GM19025 (cell line): ENCODE results near the gene CARNS1.
A peak's percentile ranks its signal among the peaks of the same experiment; 100 is the strongest.

Source experiments
- ATAC-seq: cut with Tn5 transposase; IDR thresholded peaks from one replicate; pipeline ENCODE4 v1.9.1; 2021; ENCODE audit warnings: mild to moderate bottlenecking, low read depth, moderate library complexity; ENCODE audit not compliant: unreplicated experiment

The CARNS1 gene

GRCh38 chr11:67409261-67409666 is 6.2 kb upstream of the CARNS1 start:
- ATAC-seq, result no peak

- ATAC-seq, result no peak
Measured at GRCh38 chr11:67409781-67410368, 5.6 kb upstream of the CARNS1 start.

- no peak for ATAC-seq
Measured at GRCh38 chr11:67410369-67410831, 5.1 kb upstream of the CARNS1 start.

- no peak for ATAC-seq
Measured at GRCh38 chr11:67410984-67411784, 4.3 kb upstream of the CARNS1 start.

- ATAC-seq, result no peak
Measured at GRCh38 chr11:67411785-67412152, 3.7 kb upstream of the CARNS1 start.

GRCh38 chr11:67412495-67413179 is 2.8 kb upstream of the CARNS1 start:
- ATAC-seq, result no peak

- no peak for ATAC-seq
Measured at GRCh38 chr11:67413266-67413849, 2.1 kb upstream of the CARNS1 start.

GRCh38 chr11:67416416-67417335 is 1.2 kb downstream of the CARNS1 start:
- ATAC-seq, result no peak

GRCh38 chr11:67417425-67417824 is 1.9 kb downstream of the CARNS1 start:
- no peak for ATAC-seq

- no peak for ATAC-seq
Measured at GRCh38 chr11:67418476-67419281, 3.2 kb downstream of the CARNS1 start.

- ATAC-seq, result no peak
Measured at GRCh38 chr11:67419325-67420049, 4.0 kb downstream of the CARNS1 start.

GRCh38 chr11:67420147-67420645 is 4.7 kb downstream of the CARNS1 start:
- ATAC-seq, result no peak

GRCh38 chr11:67420646-67421429 is 5.4 kb downstream of the CARNS1 start:
- ATAC-seq, result peak; percentile 90

- ATAC-seq, result no peak
Measured at GRCh38 chr11:67421430-67422031, 6.1 kb downstream of the CARNS1 start.

- ATAC-seq, result no peak
Measured at GRCh38 chr11:67422891-67423290, 7.4 kb downstream of the CARNS1 start.

GRCh38 chr11:67423466-67423865 is 8.0 kb downstream of the CARNS1 start:
- no peak for ATAC-seq

- no peak for ATAC-seq
Measured at GRCh38 chr11:67423891-67424613, 8.6 kb downstream of the CARNS1 start.
